H9 (cell line): Measurements from ENCODE around the gene SCN1A. TPM values are rescaled to one million over a fixed set of nuclear protein-coding genes. Genes with fewer than 3 reads are reported as not detected.

Experiments
- DNase-seq: peaks from one replicate; pipeline ENCODE4 v3.0.0-alpha.2; 2017
- H2AFZ ChIP-seq: one replicate; pipeline ENCODE4 v1.6.1; 2013; ENCODE audit warnings: mild to moderate bottlenecking, low read length, control low read depth, moderate library complexity
- H2AK5ac ChIP-seq: 2 replicates; pipeline ENCODE4 v1.6.1; 2013; ENCODE audit warnings: low read length, control low read depth, mixed read lengths; ENCODE audit not compliant: insufficient read length
- H2BK120ac ChIP-seq: one replicate; pipeline ENCODE4 v1.6.1; 2013; ENCODE audit warnings: low read depth, mild to moderate bottlenecking, low read length, control low read depth, inconsistent platforms; ENCODE audit not compliant: poor library complexity, severe bottlenecking
- H2BK12ac ChIP-seq: 2 replicates; pipeline ENCODE4 v1.6.1; 2013; ENCODE audit warnings: low read length, control low read depth, mixed read lengths, low read depth; ENCODE audit not compliant: insufficient read length
- H2BK15ac ChIP-seq: 2 replicates; pipeline ENCODE4 v1.6.1; 2013; ENCODE audit warnings: low read depth, low read length, control low read depth
- H2BK20ac ChIP-seq: one replicate; pipeline ENCODE4 v1.6.1; 2013; ENCODE audit warnings: low read depth, mild to moderate bottlenecking, low read length, control low read depth, inconsistent platforms; ENCODE audit not compliant: poor library complexity, severe bottlenecking
- H2BK5ac ChIP-seq: 2 replicates; pipeline ENCODE4 v1.6.1; 2013; ENCODE audit warnings: low read length, control low read depth, mixed read lengths; ENCODE audit not compliant: insufficient read length
- H3K14ac ChIP-seq: 2 replicates; pipeline ENCODE4 v1.6.1; 2013; ENCODE audit warnings: low read length, control low read depth; ENCODE audit not compliant: insufficient read depth
- H3K18ac ChIP-seq: 2 replicates; pipeline ENCODE4 v1.6.1; 2013; ENCODE audit warnings: low read depth, mild to moderate bottlenecking, mixed read lengths, low read length, control low read depth; ENCODE audit not compliant: insufficient read length
- H3K23ac ChIP-seq: 2 replicates; pipeline ENCODE4 v1.6.1; 2013; ENCODE audit warnings: low read length, control low read depth, mixed read lengths, low read depth; ENCODE audit not compliant: insufficient read length
- H3K23me2 ChIP-seq: 2 replicates; pipeline ENCODE4 v1.6.1; 2013; ENCODE audit warnings: low read depth, mild to moderate bottlenecking, mixed read lengths, low read length, control low read depth; ENCODE audit not compliant: insufficient read length, poor library complexity, severe bottlenecking
- H3K27ac ChIP-seq: 2 replicates; pipeline ENCODE4 v1.5.1; 2013; ENCODE audit warnings: low read length, control low read depth, mixed read lengths, low read depth; ENCODE audit not compliant: insufficient read length
- H3K27me3 ChIP-seq: 2 replicates; pipeline ENCODE4 v1.6.1; 2013; ENCODE audit warnings: low read length, control low read depth, inconsistent platforms; ENCODE audit not compliant: insufficient read depth
- H3K4ac ChIP-seq: 2 replicates; pipeline ENCODE4 v1.6.1; 2013; ENCODE audit warnings: low read depth, mild to moderate bottlenecking, control low read depth, inconsistent platforms, low read length, moderate library complexity
- H3K4me1 ChIP-seq: 2 replicates; pipeline ENCODE4 v1.6.1; 2013; ENCODE audit warnings: low read length, control low read depth, inconsistent platforms; ENCODE audit not compliant: insufficient read depth
- H3K4me2 ChIP-seq: 2 replicates; pipeline ENCODE4 v1.6.1; 2013; ENCODE audit warnings: low read length, control low read depth, mixed read lengths; ENCODE audit not compliant: insufficient read length, insufficient read depth
- H3K56ac ChIP-seq: 2 replicates; pipeline ENCODE4 v1.6.1; 2013; ENCODE audit warnings: low read depth, mild to moderate bottlenecking, mixed read lengths, low read length, control low read depth; ENCODE audit not compliant: insufficient read length
- H3K79me1 ChIP-seq: 2 replicates; pipeline ENCODE4 v1.6.1; 2013; ENCODE audit warnings: low read depth, mild to moderate bottlenecking, moderate library complexity, low read length, control low read depth, inconsistent platforms; ENCODE audit not compliant: insufficient read depth, poor library complexity, severe bottlenecking
- H3K79me2 ChIP-seq: 2 replicates; pipeline ENCODE4 v1.6.1; 2013; ENCODE audit warnings: low read length, control low read depth, inconsistent platforms; ENCODE audit not compliant: insufficient read depth
- H3K9ac ChIP-seq: 2 replicates; pipeline ENCODE4 v1.6.1; 2013; ENCODE audit warnings: low read length, control low read depth, mixed read lengths; ENCODE audit not compliant: insufficient read length; ENCODE audit errors: extremely low read depth
- H3K9me3 ChIP-seq: one replicate; pipeline ENCODE4 v1.6.1; 2013; ENCODE audit warnings: low read depth, low read length, inconsistent platforms; ENCODE audit not compliant: control insufficient read depth
- H3T11ph ChIP-seq: one replicate; pipeline ENCODE4 v1.6.1; 2013; ENCODE audit warnings: mild to moderate bottlenecking, low read length, control low read depth, inconsistent platforms
- H4K20me1 ChIP-seq: one replicate; pipeline ENCODE4 v1.6.1; 2013; ENCODE audit not compliant: control insufficient read depth, insufficient read length, insufficient read depth
- H4K5ac ChIP-seq: 2 replicates; pipeline ENCODE4 v1.6.1; 2013; ENCODE audit warnings: low read depth, mild to moderate bottlenecking, mixed read lengths, low read length, control low read depth; ENCODE audit not compliant: insufficient read length
- H4K8ac ChIP-seq: replicated peaks from 2 replicates; pipeline ENCODE4 v1.6.1; 2013; ENCODE audit warnings: low read length, control low read depth, mixed read lengths, low read depth; ENCODE audit not compliant: insufficient read length
- H4K91ac ChIP-seq: 2 replicates; pipeline ENCODE4 v1.6.1; 2013; ENCODE audit warnings: low read depth, mild to moderate bottlenecking, moderate library complexity, mixed read lengths, low read length, control low read depth; ENCODE audit not compliant: insufficient read length
- H3K27ac Mint-ChIP-seq, 3 experiments: 2 replicates in 2 of 3; 3 replicates in 1 of 3; pipeline ENCODE4 v1.8.0; 2020 to 2021; ENCODE audit warnings: mixed read lengths in 3 of 3, mild to moderate bottlenecking in 1 of 3, moderate library complexity in 1 of 3
- H3K27me3 Mint-ChIP-seq: 2 replicates; pipeline ENCODE4 v1.8.0; 2021; ENCODE audit warnings: low read depth, mild to moderate bottlenecking, moderate library complexity, mixed read lengths
- H3K36me3 Mint-ChIP-seq, 3 experiments: 2 replicates in 2 of 3; 3 replicates in 1 of 3; pipeline ENCODE4 v1.8.0; 2020 to 2021; ENCODE audit warnings: low read depth in 3 of 3, mixed read lengths in 3 of 3; ENCODE audit not compliant: insufficient read depth in 1 of 3
- H3K4me1 Mint-ChIP-seq, 2 experiments: 2 replicates each; pipeline ENCODE4 v1.8.0; 2020; ENCODE audit warnings: mixed read lengths in 2 of 2
- H3K4me3 Mint-ChIP-seq, 2 experiments: 2 replicates in 1 of 2; 3 replicates in 1 of 2; pipeline ENCODE4 v1.8.0; 2020 to 2021; ENCODE audit warnings: mild to moderate bottlenecking in 2 of 2, mixed read lengths in 2 of 2, moderate library complexity in 1 of 2
- H3K9me3 Mint-ChIP-seq, 2 experiments: 2 replicates in 1 of 2; 3 replicates in 1 of 2; pipeline ENCODE4 v1.8.0; 2020; ENCODE audit warnings: mild to moderate bottlenecking in 2 of 2, mixed read lengths in 2 of 2, moderate library complexity in 1 of 2
- WGBS: extraction: QIAGEN DNeasy Blood & Tissue Kit; methylation state at CpG from one replicate; pipeline ENCODE4 v1.1.7; 2013; ENCODE audit warnings: missing lambda C conversion rate, low lambda C conversion rate, mixed read lengths; ENCODE audit not compliant: insufficient read length; ENCODE audit errors: extremely low coverage; 5-methylcytosine and 5-hydroxymethylcytosine counted together
- total RNA-seq: library from RNA; stranded (reverse); gene quantifications from 2 replicates; pipeline ENCODE4 v1.2.1, GENCODE V29; 2021
- TF ChIP-seq, protein P1 (sequence below): fragments of 200-600 bp; sonication (generic); conservative IDR thresholded peaks from 3 replicates; pipeline ENCODE4 v1.8.0; 2021; ENCODE audit warnings: antibody characterized with exemption, mild to moderate bottlenecking

The SCN1A gene
- total RNA-seq, 1 experiment from 2014 or later: 0.13 TPM

DNA sequence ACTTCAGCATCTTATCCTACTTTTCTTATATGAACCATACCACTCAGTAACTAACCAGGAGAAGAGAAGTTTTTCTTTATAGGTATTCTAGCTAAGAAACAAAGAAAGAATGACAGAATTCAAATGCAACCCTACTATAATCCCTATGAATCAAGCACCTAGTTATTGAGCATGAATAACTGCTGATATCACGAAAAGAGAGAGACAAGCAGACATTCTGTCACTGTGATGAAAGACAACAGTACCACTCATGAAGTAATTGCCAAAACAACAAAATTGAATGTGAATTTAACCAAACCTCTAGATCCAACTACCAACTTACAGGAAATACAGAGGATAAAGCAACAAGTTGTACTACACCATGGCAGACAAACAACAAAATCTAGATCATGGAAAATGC is 189.6 kb downstream of the SCN1A start:
- Histone ChIP-seq H4K8ac (no peak overlapping the region), H2BK20ac (no peak overlapping the region), H3K4ac (no peak overlapping the region), H2BK15ac (no peak overlapping the region), H3K23ac (no peak overlapping the region), H2BK5ac (no peak overlapping the region), H3K79me2 (no peaks in the 10 kb centered on the region), H2BK12ac (no peak overlapping the region), H2AK5ac (no peak overlapping the region), H4K5ac (no peak overlapping the region), H3K79me1 (no peaks in the 10 kb centered on the region), H3K27ac (no peak overlapping the region), H3T11ph (no peak overlapping the region), H4K20me1 (no peaks in the 10 kb centered on the region), H2BK120ac (no peak overlapping the region), H3K56ac (no peak overlapping the region), H4K91ac (no peak overlapping the region), H3K9me3 (no peaks in the 10 kb centered on the region), H3K23me2 (no peaks in the 10 kb centered on the region), H3K18ac (no peak overlapping the region), H3K27me3 (no peaks in the 10 kb centered on the region), H3K4me1 (peaks cover 4% of the 10 kb centered on the region), H3K14ac (no peak overlapping the region), H3K9ac (no peak overlapping the region), H2AFZ (no peak overlapping the region), H3K4me2 (no peak overlapping the region)
- H3K27me3 Mint-ChIP-seq: no peaks in the 10 kb centered on the region
- H3K9me3 Mint-ChIP-seq: no peaks in the 10 kb centered on the region
- H3K4me1 Mint-ChIP-seq: peaks cover 10 to 11% of the 10 kb centered on the region in 2 experiments
- TF ChIP-seq, protein P1, sequence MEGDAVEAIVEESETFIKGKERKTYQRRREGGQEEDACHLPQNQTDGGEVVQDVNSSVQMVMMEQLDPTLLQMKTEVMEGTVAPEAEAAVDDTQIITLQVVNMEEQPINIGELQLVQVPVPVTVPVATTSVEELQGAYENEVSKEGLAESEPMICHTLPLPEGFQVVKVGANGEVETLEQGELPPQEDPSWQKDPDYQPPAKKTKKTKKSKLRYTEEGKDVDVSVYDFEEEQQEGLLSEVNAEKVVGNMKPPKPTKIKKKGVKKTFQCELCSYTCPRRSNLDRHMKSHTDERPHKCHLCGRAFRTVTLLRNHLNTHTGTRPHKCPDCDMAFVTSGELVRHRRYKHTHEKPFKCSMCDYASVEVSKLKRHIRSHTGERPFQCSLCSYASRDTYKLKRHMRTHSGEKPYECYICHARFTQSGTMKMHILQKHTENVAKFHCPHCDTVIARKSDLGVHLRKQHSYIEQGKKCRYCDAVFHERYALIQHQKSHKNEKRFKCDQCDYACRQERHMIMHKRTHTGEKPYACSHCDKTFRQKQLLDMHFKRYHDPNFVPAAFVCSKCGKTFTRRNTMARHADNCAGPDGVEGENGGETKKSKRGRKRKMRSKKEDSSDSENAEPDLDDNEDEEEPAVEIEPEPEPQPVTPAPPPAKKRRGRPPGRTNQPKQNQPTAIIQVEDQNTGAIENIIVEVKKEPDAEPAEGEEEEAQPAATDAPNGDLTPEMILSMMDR: no peak
- H3K27ac Mint-ChIP-seq: peak overlapping the region in 2 of 3 experiments; percentile 22 to 86; a peak in 4 of 7 replicates
- no peak overlapping the region for H3K4me3 Mint-ChIP-seq
- no CpG with 5 or more reads among the region's 1 CpG for WGBS
- no peak for DNase-seq
- H3K36me3 Mint-ChIP-seq: peaks cover 15 to 48% (median 37%) of the 10 kb centered on the region in 3 experiments

Other genes starting within 250 kb of the SCN1A start
- gene TTC21B, start 174.2 kb downstream of the SCN1A start, total RNA-seq: 16.6 and 18.8 TPM in 2 replicates
- gene SCN9A, start 247.9 kb upstream of the SCN1A start, total RNA-seq: 1.1 and 1.3 TPM in 2 replicates